ENCODE data around the gene SSBP3.
"Not testable (repeated sequence)": the region's sequence is repeated elsewhere in the genome, so short reads cannot be mapped to it uniquely, and the experiment has no call there.

The SSBP3 gene

DNA sequence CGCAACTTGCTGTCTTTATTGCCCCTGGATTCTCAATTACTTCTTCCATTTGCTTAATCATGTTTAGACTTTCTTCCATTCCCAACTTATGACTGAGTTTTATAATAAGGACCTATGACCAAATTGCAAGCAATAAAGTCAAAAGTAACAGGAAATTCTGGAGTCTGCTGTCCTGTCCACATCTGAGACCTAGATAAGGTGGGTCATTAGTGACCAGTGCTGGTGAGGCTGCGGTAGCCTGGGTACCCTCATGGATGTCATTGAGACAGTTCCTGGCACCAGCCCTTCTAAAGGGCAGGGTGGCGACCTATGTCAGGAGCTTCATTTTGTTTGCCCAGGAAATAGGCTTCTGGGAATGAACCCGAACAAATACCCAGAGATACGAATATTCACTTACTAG, 30.6 kb upstream of the SSBP3 start:
- TF ChIP-seq, protein P1, sequence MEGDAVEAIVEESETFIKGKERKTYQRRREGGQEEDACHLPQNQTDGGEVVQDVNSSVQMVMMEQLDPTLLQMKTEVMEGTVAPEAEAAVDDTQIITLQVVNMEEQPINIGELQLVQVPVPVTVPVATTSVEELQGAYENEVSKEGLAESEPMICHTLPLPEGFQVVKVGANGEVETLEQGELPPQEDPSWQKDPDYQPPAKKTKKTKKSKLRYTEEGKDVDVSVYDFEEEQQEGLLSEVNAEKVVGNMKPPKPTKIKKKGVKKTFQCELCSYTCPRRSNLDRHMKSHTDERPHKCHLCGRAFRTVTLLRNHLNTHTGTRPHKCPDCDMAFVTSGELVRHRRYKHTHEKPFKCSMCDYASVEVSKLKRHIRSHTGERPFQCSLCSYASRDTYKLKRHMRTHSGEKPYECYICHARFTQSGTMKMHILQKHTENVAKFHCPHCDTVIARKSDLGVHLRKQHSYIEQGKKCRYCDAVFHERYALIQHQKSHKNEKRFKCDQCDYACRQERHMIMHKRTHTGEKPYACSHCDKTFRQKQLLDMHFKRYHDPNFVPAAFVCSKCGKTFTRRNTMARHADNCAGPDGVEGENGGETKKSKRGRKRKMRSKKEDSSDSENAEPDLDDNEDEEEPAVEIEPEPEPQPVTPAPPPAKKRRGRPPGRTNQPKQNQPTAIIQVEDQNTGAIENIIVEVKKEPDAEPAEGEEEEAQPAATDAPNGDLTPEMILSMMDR (IDR thresholded peaks at IDR 0.05): no peak
- TF ChIP-seq ZFX (IDR thresholded peaks at IDR 0.05; ENCODE audit: borderline replicate concordance): no peak
- no peak overlapping the region for H3K27ac ChIP-seq

DNA sequence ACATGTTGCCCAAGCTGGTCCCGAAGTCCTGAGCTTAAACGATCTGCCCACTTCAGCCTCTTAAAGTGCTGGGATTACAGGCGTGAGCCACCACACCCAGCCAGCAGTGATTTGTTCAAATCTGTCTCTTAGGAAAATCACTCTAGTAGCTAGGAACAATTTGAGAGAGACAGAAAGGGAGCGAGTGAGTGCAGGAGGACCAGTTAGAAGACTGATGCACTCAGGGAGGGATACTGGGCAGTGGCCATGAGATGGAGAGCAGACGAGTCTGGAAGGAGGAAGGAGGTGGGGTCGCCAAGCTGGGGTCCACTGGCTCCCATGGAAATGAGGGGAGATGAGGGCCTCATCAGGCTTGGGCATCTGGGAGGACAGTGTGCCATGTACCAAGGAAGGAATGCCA, 23.6 kb upstream of the SSBP3 start:
- H3K27ac ChIP-seq: no peak overlapping the region
- TF ChIP-seq, protein P1 (IDR thresholded peaks at IDR 0.05): no peak
- no peak for TF ChIP-seq ZFX (IDR thresholded peaks at IDR 0.05; ENCODE audit: borderline replicate concordance)

DNA sequence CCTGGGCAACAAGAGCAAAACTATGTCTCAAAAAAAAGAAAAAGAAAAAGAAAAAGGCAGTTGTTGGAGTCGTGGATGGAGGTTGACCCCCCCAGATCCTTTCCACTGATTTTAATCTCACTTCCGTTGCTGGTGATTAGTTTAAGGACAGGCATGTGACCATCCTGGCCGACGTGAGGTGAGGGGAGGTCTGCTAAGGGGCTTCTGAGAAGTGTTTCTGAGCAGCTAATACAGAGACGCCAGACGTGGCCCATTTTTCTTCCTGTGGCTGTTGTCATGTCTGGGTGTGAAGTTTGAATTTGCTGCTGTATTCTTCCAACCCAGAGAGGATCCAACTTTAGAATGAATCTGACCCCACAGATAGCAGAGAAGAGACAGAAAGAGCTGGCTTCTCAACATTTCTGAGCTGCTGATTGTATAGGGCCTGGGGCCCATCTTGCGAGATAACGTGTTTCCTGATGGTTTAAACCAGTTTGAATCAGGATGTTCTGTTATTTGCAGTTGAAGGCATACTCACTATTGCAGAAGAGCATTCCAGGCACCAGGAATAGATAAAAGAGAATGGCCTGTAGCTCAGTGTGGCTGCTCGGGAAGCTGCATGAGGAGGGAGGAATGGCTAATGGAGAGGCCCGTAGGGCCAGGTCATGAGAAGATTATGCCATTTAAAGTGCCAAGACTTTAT, 22.8 kb upstream of the SSBP3 start:
- TF ChIP-seq, protein P1 (IDR thresholded peaks at IDR 0.05): no peak
- TF ChIP-seq ZFX (IDR thresholded peaks at IDR 0.05; ENCODE audit: borderline replicate concordance): no peak
- no peak overlapping the region for H3K27ac ChIP-seq

DNA sequence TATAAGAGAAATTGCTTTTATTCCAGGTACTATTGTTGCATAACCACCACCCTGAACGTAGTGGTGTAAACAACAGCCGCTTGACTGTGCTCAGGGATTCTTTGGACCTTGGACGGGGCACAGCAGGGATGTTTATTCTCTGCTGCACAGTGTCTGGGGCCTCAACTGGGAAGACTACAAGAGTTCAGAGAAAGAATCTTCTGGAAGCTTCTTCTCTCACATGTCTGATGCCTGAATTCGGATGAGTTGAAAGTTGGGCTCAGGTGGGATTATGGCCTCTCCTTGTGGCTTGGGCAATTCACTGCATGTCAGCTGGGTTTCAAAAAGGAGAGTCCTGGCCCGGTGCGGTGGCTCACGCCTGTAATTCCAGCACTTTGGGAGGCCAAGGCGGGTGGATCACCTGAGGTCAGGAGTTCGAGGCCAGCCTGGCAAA, 19.0 kb upstream of the SSBP3 start:
- no peak overlapping the region for H3K27ac ChIP-seq
- TF ChIP-seq, protein P1 (IDR thresholded peaks at IDR 0.05): no peak
- no peak for TF ChIP-seq ZFX (IDR thresholded peaks at IDR 0.05; ENCODE audit: borderline replicate concordance)

DNA sequence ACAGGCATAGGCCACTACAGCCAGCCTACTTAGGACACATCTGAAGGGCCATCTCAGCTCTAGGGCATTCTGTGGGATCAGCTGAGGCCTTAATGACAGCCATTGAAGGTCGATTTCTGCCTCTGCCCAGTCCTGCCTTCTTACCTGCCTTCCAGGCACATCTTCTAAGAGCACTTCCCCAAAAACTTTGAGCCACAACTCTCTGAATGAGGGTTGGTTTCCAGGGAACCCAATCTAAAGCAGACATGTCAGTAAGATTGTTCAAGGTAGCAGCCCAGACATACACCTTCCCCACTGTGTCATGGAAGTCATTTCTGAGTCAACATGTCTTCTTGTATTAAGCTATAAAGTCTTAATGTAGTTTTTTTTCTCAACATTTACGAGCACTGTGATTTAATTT, 18.2 kb upstream of the SSBP3 start:
- TF ChIP-seq, protein P1 (IDR thresholded peaks at IDR 0.05): no peak
- TF ChIP-seq ZFX (IDR thresholded peaks at IDR 0.05; ENCODE audit: borderline replicate concordance): no peak
- H3K27ac ChIP-seq: no peak overlapping the region

DNA sequence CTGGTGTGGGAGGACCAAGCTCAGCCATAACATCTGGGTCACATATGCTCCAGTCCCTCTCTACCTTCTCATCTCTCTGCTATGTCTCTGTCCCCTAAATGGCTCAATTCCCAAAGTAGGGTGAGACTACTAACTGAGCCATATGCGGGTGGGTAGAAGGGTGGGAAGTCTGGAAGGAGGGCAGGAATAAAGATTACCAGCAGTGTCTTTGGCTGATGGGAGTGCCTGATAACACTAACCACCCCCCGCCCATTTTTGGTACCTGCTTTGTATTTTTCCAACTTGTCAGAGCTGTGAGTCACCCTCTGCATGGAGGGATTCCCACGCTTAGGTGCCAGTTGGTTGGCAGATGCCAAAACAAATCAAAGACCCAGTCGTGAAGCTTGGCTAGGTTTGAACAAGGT, 14.9 kb upstream of the SSBP3 start:
- TF ChIP-seq, protein P1 (IDR thresholded peaks at IDR 0.05): no peak
- TF ChIP-seq ZFX (IDR thresholded peaks at IDR 0.05; ENCODE audit: borderline replicate concordance): no peak
- no peak overlapping the region for H3K27ac ChIP-seq

DNA sequence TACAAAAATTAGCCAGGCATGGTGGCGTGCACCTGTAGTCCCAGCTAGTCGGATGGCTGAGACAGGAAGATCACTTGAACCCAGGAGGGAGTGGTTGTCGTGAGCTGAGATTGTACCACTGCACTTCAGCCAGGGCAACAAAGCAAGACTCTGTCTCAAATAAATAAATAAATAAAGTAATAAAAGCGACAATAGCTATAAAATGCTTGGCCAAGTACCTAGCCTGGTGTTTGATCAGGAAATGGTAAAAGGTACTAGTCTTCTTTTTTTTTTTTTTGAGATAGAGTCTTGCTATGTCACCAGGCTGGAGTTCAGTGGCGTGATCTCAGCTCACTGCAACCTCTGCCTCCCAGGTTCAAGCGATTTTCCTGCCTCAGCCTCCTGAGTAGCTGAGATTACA, 12.4 kb upstream of the SSBP3 start:
- not testable (repeated sequence) for H3K27ac ChIP-seq

DNA sequence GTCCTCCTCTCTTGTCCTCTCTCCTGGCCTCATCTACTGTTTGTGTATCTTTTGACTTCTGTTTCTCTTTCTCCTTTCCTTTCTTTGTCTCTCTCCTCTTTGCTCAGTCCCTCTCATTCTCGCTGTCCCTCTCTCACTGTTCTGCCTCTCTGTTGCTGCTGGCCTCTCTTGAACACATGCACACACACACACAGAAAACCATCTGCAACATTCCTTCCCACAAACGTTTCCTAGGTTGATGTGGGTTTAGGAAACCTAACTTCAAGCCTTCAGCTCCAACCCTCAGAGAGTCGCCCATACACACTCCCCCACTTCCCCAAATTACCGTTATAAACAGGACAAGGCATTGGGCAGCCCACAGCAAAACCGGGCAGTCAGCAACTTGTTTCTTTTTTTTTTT, 10.9 kb upstream of the SSBP3 start:
- no peak overlapping the region for H3K27ac ChIP-seq
- TF ChIP-seq ZFX (IDR thresholded peaks at IDR 0.05; ENCODE audit: borderline replicate concordance): no peak
- TF ChIP-seq, protein P1 (IDR thresholded peaks at IDR 0.05): no peak
